Posterior cingulate gyrus (tissue), 11 donors: ENCODE data around the gene BRAP.
"Not testable (repeated sequence)": the region's sequence is repeated elsewhere in the genome, so short reads cannot be mapped to it uniquely, and the experiment has no call there.

Source experiments
- DNase-seq, 10 donors: peaks; one replicate each; pipeline versions ENCODE4 v3.0.0 to v3.0.0-alpha.2; 2020 to 2021; ENCODE audit warnings: mixed read lengths in 3 of 10
- intact Hi-C: fragments of 100-400 bp; cut with DNase I; formaldehyde crosslinking; loops from one replicate; pipeline ENCODE4 v1.15.1; 2023

The BRAP gene

DNA sequence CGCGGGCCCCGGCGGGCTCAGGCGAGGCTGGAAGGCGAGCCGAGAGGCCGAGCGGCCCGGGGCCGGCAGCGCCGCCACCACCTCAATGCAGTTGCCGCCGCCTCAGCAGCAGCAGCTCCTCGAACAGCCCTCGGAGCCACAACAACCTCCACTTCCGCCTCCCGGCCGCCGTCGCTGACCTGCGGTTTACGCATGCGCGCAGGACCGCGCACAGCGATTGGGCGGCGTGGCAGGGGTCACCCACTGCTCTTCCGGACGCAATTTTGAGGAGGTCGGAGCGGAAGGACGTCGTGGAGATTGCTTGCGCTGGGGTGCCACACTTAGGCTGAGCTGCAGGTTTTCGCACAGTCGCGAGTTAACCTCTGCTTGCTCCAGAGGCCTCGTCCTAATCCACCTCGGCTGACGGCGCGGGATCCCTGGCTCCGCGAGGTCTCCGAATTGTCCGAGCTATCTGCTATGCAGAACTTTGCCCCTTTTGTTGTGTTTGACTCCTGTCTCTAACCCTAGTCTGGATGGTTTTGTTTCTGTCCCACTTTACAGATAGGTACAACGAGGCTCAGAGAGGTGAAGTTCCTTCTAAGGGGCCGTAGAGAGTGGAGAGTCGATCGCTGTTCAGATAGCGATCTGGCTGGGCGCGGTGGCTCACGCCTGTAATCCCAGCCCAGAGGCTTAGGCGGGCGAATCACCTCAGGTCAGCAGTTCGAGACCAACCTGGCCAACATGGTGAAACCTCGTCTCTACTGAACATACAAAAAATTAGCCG is at the start of gene BRAP, which contains the start of gene ACAD10:
BRAP (minus strand) TSS at position 146 of the 763 bp plus-strand sequence. CDS start 164 bp downstream, outside the sequence.
ACAD10 (plus strand) TSS at position 243 of the 763 bp plus-strand sequence. CDS start 6,657 bp downstream, outside the sequence.
- peak; percentile 87 to 98 (median 90) for DNase-seq
- intact Hi-C loops: loop anchor here (2.0 kb wide), 1 partner anchor 87 kb away; the partner anchor contains the start of gene ATXN2

- intact Hi-C loops: no loop called here
- DNase-seq: peak in 1 of 10 donors; percentile 20
These were observed 47.7 kb upstream of the BRAP start for GRCh38 chr12:111733340-111733915.

GRCh38 chr12:111732786-111733185 is 47.0 kb upstream of the BRAP start:
- peak in 2 of 10 donors; percentile 40 to 60 for DNase-seq
- intact Hi-C loops: no loop called here

- DNase-seq: peak in 1 of 10 donors; percentile 24
- intact Hi-C loops: no loop called here
These were observed 44.7 kb upstream of the BRAP start for GRCh38 chr12:111730420-111730819.

DNA sequence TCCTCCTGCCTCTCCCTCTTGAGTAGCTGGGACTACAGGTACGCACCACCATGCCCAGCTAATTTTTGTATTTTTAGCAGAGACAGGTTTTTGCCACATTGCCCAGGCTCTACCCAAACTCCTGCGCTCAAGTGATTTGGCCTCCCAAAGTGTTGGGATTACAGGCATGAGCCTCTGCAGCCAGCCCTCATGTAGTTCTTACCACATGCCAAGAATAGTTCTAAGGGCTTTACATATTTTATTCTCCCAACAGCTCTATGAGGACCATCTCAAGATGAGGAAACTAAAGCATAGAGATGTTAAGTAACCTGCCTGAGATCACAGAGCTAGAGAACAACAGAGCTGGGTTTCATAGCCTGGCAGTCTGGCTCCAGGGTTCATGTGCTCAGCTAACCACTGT is 43.0 kb upstream of the BRAP start:
- DNase-seq: peak in 2 of 10 donors; percentile 13 to 18
- intact Hi-C loops: no loop called here

GRCh38 chr12:111723646-111724360 is 38.0 kb upstream of the BRAP start:
- DNase-seq: peak in 2 of 10 donors; percentile 59 to 61
- intact Hi-C loops: not testable (repeated sequence)

GRCh38 chr12:111720457-111720856 is 34.7 kb upstream of the BRAP start:
- intact Hi-C loops: no loop called here
- DNase-seq: no peak

DNA sequence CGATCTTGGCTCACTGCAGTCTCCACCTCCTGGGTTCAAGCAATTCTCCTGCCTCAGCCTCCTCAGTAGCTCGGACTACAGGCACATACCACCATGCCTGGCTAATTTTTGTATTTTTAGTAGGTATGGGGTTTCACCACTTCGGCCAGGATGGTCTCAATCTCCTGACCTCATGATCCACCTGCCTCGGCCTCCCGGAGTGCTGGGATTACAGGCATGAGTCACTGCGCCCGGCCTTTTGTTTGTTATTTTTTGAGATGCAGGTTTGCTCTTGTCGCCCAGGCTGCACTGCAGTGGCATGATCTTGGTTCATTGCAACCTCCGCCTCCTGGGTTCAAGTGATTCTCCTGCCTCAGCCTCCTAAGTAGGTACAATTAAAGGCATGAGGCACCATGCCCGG is 33.6 kb upstream of the BRAP start:
- intact Hi-C loops: not testable (repeated sequence)
- peak in 1 of 10 donors; percentile 13 for DNase-seq

DNA sequence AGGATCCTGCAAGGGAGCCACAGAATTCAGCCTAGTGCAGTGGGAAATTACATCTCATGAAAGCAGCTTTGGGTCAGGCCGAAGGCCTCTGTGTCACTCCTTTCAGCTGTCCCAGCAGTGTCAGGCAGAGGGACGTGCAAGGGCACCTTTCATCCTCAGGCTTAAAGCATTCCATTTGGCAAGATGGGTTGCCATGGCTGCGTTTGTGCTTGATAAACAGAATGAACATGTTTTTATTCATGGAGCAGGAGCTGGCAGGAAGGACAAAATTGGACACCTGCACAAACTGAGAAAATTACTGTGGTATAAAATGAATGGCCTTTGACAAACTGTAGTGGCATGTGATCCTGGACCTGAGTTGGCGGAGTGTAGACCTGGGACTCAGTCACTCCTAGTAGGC is 29.5 kb upstream of the BRAP start:
- DNase-seq: peak in 3 of 10 donors; percentile 32 to 78 (median 67)
- intact Hi-C loops: no loop called here

DNA sequence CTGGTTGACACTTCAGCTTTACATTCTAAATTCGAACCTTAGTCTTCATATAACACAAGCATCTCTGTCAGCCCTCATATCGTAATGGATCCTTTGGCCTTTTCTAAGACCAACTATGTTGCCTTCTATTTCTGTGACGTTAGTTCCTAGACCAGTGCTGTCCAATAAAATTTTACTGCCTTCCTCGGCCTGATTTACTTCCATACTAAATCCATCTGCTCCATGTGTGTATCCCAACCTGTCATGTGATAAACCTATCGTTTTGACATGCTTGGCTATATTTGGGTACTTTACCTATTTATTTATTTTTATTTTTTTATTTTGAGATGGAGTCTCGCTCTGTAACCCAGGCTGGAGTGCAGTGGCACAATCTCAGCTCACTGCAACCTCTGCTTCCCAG is 20.4 kb upstream of the BRAP start:
- DNase-seq: no peak
- intact Hi-C loops: no loop called here

DNA sequence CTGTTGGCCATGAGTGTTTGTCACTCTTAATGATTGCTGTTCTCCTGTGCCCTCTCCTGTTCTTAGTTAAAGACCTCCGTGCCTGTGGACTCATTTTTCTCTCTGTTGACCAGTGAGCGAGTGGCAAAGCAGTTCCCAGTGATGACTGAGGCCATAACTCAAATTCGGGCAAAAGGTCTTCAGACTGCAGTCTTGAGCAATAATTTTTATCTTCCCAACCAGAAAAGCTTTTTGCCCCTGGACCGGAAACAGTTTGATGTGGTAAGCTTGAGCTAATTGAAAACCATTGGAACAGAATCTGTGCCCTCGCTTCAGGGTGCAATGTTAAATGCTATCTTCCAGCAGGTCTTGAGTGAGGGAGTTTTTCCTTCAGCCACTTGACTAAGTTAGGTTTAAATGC is 19.9 kb upstream of the BRAP start:
- intact Hi-C loops: no loop called here

GRCh38 chr12:111699962-111700361 is 14.2 kb upstream of the BRAP start:
- no peak for DNase-seq
- intact Hi-C loops: no loop called here

More for the DNA sequence above, 19.9 kb upstream of the BRAP start:
- DNase-seq: peak in 1 of 10 donors; percentile 3

- intact Hi-C loops: no loop called here
- peak in 1 of 10 donors; percentile 48 for DNase-seq
These were observed 8.1 kb upstream of the BRAP start for GRCh38 chr12:111693818-111694217.

DNA sequence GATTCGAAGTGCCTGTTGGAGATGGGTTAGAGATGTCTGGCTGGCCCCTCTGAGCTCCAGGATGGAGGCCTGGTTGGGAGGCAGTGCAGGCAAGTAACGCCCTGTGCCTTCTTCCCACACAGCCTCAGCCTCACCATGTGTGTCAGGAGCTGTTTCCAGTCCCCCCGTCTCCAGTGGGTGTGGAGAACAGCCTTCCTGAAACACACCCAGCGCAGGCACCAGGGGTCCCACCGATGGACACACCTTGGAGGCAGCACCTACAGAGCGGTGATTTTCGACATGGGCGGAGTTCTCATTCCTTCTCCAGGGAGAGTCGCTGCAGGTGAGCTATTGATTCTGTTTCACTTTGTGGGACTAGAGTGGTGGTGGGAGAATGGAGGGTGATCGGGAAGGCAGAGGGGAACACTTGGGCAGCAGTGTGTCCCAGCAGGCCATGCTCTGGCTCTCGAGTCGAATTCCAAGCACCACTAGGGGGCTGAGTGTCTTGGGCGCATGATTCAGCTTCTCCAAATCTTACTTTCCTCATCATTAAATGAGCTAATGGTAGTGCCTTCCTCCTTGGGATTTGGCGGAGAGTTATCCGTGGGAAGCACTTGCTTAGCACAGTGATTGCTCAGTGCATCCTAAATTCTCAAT is 6.9 kb upstream of the BRAP start:
- DNase-seq: peak in 1 of 10 donors; percentile 32
- intact Hi-C loops: no loop called here

GRCh38 chr12:111691262-111691661 is 5.5 kb upstream of the BRAP start:
- no peak for DNase-seq
- intact Hi-C loops: no loop called here

- intact Hi-C loops: no loop called here
- DNase-seq: no peak
These were observed 2.2 kb upstream of the BRAP start for GRCh38 chr12:111687952-111688351.

GRCh38 chr12:111687255-111687654 is 1.5 kb upstream of the BRAP start:
- intact Hi-C loops: no loop called here
- no peak for DNase-seq

DNA sequence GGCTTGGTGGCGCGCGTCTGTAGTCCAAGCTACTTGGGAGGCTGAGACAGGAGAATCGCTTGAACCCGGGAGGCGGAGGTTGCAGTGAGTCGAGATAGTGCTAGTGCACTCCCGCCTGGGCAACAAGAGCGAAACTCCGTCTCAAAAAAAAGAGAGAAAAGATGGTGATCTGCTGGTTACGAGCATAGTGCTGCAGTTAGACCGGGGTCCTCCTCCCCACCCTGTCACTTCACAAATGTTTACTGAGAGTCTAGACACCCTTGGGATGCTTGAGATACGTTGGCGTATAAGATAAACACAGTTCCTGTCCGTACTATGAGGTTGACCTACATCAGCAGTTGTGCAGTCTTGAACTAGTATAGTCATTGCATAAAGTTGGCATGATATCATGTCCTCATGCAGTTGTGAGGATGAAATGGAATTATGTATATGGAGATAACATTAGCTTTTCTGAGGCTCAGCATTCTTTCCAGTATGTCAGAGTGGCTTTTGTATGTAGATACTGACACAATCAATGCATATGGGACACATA is 884 bp upstream of the BRAP start:
- DNase-seq: no peak
- intact Hi-C loops: no loop called here

GRCh38 chr12:111685322-111685810 is 390 bp downstream of the BRAP start:
- intact Hi-C loops: loop anchor here (2.0 kb wide), 1 partner anchor 87 kb away; the partner anchor contains the start of gene ATXN2
- peak in 2 of 10 donors; percentile 66 to 75 for DNase-seq
